ENCODE results near the gene NKX1-1.
"Not testable (repeated sequence)": the region's sequence is repeated elsewhere in the genome, so short reads cannot be mapped to it uniquely, and the experiment has no call there.

The NKX1-1 gene

GRCh38 chr4:1449475-1449832, 43.2 kb upstream of the NKX1-1 start:
- H3K4me3 ChIP-seq (replicated peaks in 1 of 2; ENCODE audit: low read depth in 2 of 2, low read length in 2 of 2): no peak overlapping the region
- DNase-seq (ENCODE audit: low read depth in 2 of 2): no peak
- no peak for TF ChIP-seq CTCF (IDR thresholded peaks at IDR 0.05; ENCODE audit: low read depth, low read length)

GRCh38 chr4:1448589-1449420, 42.6 kb upstream of the NKX1-1 start:
- no peak for DNase-seq (ENCODE audit: low read depth in 2 of 2)
- TF ChIP-seq CTCF (IDR thresholded peaks at IDR 0.05; ENCODE audit: low read depth, low read length): no peak
- no peak overlapping the region for H3K4me3 ChIP-seq (replicated peaks in 1 of 2; ENCODE audit: low read depth in 2 of 2, low read length in 2 of 2)

GRCh38 chr4:1447676-1448588, 41.7 kb upstream of the NKX1-1 start:
- DNase-seq (ENCODE audit: low read depth in 2 of 2): no peak
- TF ChIP-seq CTCF (IDR thresholded peaks at IDR 0.05; ENCODE audit: low read depth, low read length): no peak
- H3K4me3 ChIP-seq (replicated peaks in 1 of 2; ENCODE audit: low read depth in 2 of 2, low read length in 2 of 2): no peak overlapping the region

GRCh38 chr4:1446502-1447386, 40.5 kb upstream of the NKX1-1 start:
- no peak for TF ChIP-seq CTCF (IDR thresholded peaks at IDR 0.05; ENCODE audit: low read depth, low read length)
- no peak for DNase-seq (ENCODE audit: low read depth in 2 of 2)

GRCh38 chr4:1445716-1446445, 39.6 kb upstream of the NKX1-1 start:
- no peak for TF ChIP-seq CTCF (IDR thresholded peaks at IDR 0.05; ENCODE audit: low read depth, low read length)
- DNase-seq (ENCODE audit: low read depth in 2 of 2): no peak
- no peak overlapping the region for H3K4me3 ChIP-seq (replicated peaks in 1 of 2; ENCODE audit: low read depth in 2 of 2, low read length in 2 of 2)

More at GRCh38 chr4:1446502-1447386, 40.5 kb upstream of the NKX1-1 start:
- H3K4me3 ChIP-seq (replicated peaks in 1 of 2; ENCODE audit: low read depth in 2 of 2, low read length in 2 of 2): no peak overlapping the region

GRCh38 chr4:1443688-1444172, 37.5 kb upstream of the NKX1-1 start:
- not testable (repeated sequence) for H3K4me3 ChIP-seq (replicated peaks in 1 of 2; ENCODE audit: low read depth in 2 of 2, low read length in 2 of 2); DNase-seq (ENCODE audit: low read depth in 2 of 2)
